SKM-1 treated with dmso at 0.1 percent for 144 hours (cell line): Measurements from ENCODE around the gene GJA9.
A peak's percentile ranks its signal among the peaks of the same experiment; 100 is the strongest.
"Not testable (repeated sequence)": the region's sequence is repeated elsewhere in the genome, so short reads cannot be mapped to it uniquely, and the experiment has no call there.

Source experiments
- DNase-seq: peaks from one replicate; lab custom pipeline; 2025; ENCODE audit not compliant: unreplicated experiment; lab: John Stamatoyannopoulos, UW

GJA9 gene

GRCh38 chr1:38875811-38876210, 5.6 kb downstream of the GJA9 start:
- DNase-seq, result no peak

GRCh38 chr1:38873027-38873969, 8.1 kb downstream of the GJA9 start, which contains the start of gene MYCBP:
MYCBP (minus strand) TSS chr1:38873348; CDS start chr1:38873305, 43 bp downstream.
- DNase-seq, result peak; percentile 89

- no peak for DNase-seq
Observed at GRCh38 chr1:38872401-38873026, 8.9 kb downstream of the GJA9 start.

- DNase-seq, result no peak
Observed at GRCh38 chr1:38870996-38871395, 10.4 kb downstream of the GJA9 start.

- no peak for DNase-seq
Observed at GRCh38 chr1:38867208-38867607, 14.2 kb downstream of the GJA9 start.

GRCh38 chr1:38865112-38865715, 16.2 kb downstream of the GJA9 start:
- DNase-seq, result no peak

GRCh38 chr1:38860454-38860795, 21.0 kb downstream of the GJA9 start:
- no peak for DNase-seq

GRCh38 chr1:38859561-38860453, 21.6 kb downstream of the GJA9 start, which contains the start of gene RRAGC:
RRAGC (minus strand) TSS chr1:38859772; CDS start chr1:38859646, 126 bp downstream.
- DNase-seq, result peak; percentile 91

- no peak for DNase-seq
Observed at GRCh38 chr1:38858833-38859560, 22.4 kb downstream of the GJA9 start.

- DNase-seq, result no peak
Observed at GRCh38 chr1:38852780-38853179, 28.6 kb downstream of the GJA9 start.

GRCh38 chr1:38848071-38848470, 33.3 kb downstream of the GJA9 start:
- DNase-seq, result peak; percentile 86

GRCh38 chr1:38846210-38846609, 35.2 kb downstream of the GJA9 start:
- no peak for DNase-seq

- DNase-seq, result not testable (repeated sequence)
Observed at GRCh38 chr1:38845088-38845487, 36.3 kb downstream of the GJA9 start.

GRCh38 chr1:38840281-38840680, 41.1 kb downstream of the GJA9 start:
- no peak for DNase-seq

GRCh38 chr1:38839363-38839762, 42.0 kb downstream of the GJA9 start:
- DNase-seq, result no peak

GRCh38 chr1:38836316-38836715, 45.1 kb downstream of the GJA9 start:
- DNase-seq, result not testable (repeated sequence)

- peak; percentile 77 for DNase-seq
Observed at GRCh38 chr1:38834937-38835827, 46.2 kb downstream of the GJA9 start.

GRCh38 chr1:38834221-38834782, 47.1 kb downstream of the GJA9 start:
- peak; percentile 81 for DNase-seq

GRCh38 chr1:38833146-38833545, 48.2 kb downstream of the GJA9 start:
- no peak for DNase-seq
